Stimulated activated CD4-positive, alpha-beta T cell treated with anti-CD3 and anti-CD28 coated beads, TNF-alpha, amount 100 ng/mL, for 4 hours (primary cell): ENCODE data around the gene EWSR1.
A peak's percentile ranks its signal among the peaks of the same experiment; 100 is the strongest.

Experiments used
- DNase-seq, 3 experiments: peaks; one replicate each; pipeline ENCODE4 v3.0.0-alpha.2; 2020; ENCODE audit warnings: low read depth in 3 of 3

EWSR1 gene

DNA sequence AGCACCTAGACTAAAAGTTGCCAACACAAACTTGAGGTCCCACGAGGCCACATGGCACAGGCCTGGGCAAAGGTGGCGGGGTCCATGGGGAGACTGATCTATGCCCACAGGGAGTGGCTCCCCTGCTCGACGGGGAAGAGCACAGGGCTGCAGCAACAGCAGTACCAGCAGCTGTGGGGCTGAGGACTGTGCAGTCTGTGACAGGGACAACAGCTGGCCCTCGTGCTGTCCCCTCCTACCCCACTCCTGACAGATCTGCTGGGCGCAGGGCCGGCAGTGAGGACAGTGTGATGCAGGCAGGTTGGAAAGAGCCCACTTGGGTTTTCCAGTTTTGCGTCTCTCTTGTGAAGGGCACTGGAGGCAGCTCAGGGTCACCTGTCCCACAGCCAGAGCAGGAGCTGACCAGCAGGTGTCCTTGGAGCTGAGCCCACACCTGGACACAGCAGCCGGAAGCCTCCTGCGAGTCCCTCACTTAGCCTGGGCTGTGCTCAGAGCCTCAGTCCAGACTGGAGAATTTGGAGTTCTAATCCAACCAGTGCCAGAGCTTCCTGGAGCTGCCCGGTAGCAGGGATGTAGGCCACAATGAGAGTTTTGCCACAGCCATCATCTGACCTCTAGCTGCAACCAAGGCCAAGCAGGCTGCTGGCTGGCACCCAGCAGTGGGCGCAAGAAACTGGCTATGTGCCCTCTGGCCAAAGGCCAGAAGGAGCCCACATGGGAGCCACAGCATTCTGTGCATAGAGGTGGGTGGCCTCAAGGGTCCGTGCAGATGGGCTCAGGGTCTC is 34.8 kb downstream of the EWSR1 start:
- no peak for DNase-seq

DNA sequence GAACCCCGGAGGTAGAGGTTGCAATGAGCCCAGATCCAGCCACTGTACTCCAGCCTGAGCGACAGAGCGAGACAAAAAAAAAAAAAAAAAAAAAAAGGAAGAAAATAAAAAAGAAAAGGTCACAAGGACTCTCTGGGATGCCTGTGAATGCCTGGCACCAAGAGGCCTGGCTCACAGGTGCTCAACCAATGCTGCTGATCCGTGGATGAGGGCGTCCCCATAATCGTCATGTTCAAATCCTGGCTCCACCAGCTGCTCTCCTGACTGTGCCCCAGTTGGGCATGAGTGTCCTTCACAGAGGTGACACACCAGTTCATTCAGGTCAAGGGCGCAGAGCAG is 37.7 kb downstream of the EWSR1 start:
- DNase-seq: no peak

DNA sequence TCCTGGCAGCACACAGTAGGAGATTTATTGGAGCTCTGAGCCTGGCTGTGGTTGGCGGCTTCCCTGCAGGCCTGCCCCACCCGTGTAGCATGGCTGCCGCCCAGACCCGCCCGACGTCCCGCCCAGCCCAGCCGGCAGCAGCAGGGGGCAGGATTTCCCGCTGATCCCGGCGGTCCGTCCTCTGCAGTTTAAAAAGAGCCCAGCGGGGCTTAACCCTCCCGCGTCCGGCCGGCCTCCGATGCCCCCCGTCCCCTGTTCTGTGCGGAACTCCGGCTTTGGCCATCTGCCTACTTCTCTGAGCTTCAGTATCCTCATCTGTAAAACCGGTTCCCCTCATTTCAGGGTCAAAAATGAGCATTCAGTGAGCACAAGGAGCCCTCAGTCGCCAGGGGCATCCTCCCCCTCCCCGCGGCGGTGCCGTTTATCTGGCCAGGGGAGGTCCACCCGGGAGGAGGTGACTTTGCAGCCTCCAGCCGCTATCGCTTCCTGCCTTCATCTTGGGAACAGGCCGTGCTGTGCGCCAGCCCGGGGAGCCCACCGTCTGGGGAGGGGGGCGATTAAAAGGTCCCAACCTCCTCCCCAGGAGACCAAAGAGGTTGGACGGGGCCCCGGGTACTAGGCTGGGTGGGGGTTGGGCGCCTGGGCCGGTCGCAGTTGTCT is 38.2 kb downstream of the EWSR1 start, which contains the start of gene GAS2L1:
Gene GAS2L1, plus strand, starts transcription at position 476 of the 660 bp plus-strand sequence. CDS start 1,456 bp downstream, outside the sequence.
- no peak for DNase-seq

DNA sequence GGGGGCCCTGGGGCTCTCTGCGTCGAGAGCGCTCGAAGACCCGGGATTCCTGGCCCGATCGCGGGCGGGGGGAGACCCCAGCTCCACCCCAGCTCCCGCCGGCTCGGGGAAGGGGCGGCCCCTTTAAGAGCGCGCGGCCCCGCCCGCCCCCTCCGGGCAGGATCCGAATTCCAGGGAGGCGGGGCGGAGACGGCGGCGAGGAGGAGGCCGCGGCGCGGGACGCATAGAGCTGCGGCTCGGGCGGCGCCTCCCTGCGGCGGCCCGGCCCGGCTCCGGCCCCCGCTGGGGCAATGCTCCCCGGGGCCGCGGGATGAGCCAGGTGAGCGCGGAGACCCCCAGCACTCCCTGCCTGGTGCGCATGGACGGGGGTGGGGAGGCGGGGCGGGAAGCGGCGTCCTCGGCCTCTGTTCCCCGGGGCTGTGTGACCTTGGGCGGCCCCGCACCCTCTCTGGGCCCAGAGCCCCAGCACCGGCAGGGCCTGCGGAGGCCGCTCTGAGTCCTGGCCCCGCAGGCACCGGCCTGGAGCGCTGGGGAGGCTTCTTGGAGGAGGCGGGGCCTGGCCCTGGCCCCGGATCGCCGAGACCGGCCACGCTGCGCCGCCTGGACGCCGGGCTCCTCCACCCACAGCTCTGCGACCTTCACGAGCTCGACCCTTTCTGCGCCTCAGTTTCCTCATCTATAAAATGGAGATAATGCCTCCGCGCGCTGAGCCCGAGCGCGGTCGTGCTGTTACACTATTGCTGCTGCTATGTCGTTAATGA is 38.9 kb downstream of the EWSR1 start:
- no peak for DNase-seq

DNA sequence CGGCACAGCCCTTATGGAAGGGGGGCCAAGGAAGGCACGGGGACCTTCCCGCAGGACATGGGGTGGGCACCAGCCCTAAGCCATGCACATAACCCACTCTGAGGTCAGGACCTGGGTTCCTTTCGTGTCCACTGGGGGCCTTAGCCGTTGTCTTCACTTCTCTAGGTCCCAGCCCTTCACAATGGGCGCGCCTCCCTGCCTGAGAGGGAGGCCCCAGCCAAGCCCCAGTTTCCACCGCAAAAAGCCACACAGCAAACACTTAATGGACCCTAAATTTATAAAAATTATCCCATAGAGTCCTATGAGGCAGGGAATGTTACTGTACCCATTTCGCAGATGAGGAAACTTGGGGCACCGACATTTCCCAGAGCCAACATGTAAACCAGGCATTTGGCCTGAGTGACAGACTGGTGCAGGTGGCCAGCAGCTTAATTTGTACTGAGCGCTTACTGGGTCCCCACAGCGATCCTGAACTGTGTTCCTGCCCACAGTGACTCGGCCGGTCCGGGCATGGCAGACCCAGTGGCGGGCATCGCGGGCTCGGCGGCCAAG is 39.6 kb downstream of the EWSR1 start:
- DNase-seq: no peak

DNA sequence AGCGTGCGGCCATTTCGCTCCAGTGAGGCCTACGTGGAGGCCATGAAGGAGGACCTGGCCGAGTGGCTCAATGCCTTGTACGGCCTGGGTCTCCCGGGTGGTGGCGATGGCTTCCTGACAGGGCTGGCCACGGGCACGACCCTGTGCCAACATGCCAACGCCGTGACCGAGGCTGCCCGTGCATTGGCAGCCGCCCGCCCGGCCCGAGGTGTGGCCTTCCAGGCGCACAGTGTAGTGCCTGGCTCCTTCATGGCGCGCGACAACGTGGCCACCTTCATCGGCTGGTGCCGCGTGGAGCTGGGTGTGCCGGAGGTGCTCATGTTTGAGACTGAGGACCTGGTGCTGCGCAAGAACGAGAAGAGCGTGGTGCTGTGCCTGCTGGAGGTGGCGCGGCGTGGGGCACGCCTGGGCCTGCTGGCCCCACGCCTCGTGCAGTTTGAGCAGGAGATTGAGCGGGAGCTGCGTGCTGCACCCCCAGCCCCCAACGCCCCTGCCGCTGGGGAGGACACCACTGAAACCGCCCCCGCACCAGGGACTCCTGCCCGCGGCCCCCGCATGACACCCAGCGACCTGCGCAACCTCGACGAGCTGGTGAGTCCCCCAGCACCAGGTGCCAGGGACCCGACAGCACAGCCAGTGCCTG is 40.2 kb downstream of the EWSR1 start:
- no peak for DNase-seq

DNA sequence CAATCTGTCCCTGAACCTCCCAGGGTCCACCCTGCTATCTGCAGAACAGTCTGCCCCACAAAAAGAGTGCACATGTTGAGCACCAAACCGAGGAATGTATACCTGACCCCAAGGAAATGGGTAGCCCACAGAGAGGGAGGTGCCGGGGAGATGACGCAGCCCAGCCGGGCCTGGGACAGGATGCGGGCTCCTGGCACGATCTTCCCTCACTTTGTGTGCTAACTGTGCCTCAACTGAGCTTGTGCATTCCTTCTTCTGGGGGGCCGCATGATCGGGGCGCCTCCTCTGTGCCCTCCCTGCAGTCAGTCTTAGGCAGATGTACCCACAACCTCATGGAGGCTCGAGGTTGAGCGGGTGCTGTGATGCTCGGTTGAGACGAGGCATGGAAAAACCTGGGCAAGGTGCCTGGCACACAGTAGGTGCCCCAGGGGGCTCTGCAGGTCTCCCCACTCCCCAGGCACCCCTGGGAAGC is 40.8 kb downstream of the EWSR1 start:
- no peak for DNase-seq

DNA sequence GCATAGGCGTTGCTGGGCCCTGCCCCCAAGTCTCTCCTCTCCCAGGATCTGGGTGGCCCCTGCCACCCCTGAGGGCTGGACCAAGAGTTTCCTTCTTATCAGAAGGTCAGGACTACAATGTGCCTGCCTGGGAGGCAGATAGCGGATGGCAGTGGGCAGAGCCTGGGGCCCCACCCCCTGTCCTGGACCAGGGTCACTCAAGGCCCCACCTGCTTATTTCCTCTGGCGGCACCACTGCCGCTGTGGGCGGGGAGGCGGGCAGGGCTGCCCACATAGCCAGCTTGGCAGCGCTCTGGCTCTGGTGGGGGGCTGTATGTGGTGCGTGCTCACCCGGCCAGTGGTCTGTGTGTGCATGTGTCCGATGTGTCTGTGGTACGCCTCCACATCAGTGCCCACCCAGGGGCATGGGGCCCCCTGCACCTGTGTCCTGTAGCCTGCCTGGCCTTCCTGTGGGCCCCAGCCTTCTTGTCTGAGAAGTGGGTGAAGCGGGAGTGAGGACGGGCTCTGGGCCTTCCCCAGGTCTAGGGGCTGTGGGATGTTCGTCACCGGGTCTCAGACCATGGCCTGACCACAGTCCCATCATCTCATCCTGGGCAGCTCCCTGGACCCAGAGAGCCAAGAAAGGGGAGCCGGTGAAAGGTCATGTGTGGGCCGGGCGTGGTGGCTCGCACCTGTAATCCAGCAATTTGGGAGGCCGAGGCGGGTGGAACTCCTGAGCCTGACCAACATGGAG is 41.4 kb downstream of the EWSR1 start:
- DNase-seq: no peak

DNA sequence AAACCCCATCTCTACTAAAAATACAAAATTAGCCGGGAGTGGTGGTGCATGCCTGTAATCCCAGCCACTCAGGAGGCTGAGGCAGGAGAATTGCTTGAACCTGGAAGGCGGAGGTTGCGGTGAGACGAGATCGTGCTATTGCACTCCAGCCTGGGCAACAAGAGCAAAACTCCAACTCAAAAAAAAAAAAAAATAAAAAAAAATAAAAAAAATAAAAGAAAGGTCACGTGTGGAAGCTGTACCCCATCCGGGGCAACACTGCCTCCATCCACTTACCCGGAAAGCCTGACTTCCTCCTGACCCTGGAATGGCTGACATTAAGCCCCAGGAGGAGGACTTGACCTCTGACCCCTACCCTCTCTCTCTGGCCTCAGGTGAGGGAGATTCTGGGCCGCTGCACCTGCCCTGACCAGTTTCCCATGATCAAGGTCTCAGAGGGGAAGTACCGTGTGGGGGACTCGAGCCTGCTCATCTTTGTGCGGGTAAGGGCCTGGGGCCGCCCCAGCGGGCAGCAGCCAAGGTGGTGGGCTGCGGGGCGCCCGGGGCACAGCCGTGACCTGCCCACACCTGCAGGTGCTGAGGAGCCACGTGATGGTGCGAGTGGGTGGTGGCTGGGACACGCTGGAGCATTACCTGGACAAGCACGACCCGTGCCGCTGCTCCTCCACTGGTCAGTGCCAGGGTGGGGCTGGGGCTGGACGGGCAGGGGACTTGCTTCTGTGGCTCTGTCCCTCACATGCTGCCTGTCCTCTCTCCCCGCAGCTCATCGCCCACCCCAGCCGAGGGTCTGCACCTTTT is 42.2 kb downstream of the EWSR1 start:
- no peak for DNase-seq

DNA sequence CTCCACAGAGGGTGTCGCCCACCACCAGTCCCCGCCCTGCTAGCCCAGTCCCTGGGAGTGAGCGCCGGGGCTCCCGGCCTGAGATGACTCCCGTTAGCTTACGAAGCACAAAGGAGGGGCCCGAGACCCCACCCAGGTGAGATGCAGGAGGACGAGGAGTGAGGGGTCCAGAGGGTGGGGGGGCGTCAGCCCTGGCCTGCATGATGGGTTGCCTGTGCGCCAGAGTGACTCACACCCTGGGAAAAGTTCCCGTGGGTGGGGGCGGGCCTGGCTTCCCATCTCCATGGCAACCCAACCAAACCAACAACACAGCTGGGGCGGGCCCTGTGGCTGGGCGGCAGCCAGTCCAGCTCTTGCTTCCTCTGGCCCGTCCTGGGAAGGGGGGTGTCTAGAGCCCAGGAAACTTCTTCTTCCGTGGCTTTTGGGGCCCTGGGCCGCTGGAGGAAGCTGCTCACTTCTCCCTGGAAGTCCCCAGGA is 42.8 kb downstream of the EWSR1 start:
- peak in 2 of 3 experiments; percentile 46 to 48 for DNase-seq

DNA sequence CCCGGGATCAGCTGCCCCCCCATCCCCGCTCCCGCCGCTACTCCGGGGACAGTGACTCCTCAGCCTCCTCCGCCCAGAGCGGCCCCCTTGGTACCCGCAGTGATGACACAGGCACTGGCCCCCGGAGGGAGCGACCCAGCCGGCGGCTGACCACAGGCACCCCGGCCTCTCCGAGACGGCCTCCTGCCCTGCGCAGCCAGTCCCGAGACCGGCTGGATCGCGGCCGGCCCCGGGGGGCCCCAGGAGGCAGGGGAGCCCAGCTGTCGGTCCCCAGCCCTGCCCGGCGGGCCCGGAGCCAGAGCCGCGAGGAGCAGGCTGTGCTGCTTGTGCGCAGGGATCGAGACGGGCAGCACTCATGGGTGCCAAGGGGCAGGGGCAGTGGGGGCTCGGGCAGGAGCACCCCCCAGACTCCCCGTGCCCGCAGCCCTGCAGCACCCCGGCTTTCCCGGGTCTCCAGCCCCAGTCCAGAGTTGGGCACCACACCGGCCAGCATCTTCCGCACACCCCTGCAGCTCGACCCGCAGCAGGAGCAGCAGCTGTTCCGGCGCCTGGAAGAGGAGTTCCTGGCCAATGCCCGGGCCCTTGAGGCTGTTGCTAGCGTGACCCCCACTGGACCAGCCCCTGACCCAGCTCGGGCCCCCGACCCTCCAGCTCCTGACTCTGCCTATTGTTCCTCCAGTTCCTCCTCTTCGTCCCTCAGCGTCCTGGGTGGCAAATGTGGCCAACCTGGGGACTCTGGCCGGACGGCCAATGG is 43.6 kb downstream of the EWSR1 start:
- no peak for DNase-seq

DNA sequence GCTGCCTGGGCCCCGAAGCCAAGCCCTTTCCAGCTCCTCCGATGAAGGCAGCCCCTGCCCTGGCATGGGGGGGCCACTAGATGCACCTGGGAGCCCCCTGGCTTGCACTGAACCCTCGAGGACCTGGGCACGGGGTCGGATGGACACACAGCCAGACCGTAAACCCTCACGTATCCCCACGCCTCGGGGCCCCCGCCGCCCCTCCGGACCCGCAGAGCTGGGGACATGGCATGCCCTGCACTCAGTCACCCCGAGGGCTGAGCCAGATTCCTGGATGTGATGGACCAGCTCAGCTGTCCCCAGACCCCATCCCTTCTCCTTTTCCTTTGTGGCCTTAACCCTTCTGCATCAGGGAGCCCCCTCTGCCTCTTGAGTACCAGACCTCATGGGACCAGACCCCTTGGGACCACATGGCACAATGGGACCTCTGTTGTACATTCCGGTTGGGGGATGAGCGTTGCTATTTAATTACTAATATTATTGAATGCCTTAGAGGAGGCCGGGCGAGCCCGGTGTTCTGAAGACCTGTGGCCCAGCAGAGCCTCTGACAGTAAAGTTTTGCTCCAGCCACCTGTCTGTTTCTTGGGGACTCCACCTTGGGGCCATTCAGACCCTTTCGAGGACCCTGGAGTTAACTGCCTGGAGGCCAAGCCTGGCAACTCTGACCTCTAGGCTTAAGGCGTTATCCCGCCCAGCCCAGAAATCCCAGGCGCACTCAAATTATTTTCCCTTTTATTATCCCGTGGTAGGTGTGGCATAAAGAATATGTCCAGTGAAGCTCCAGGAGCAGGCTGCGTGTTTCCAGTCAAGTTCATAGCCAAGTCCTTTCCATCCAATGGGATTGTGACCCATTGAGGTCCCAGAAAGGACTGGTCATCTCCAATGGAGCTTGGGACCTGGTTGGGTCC is 44.4 kb downstream of the EWSR1 start:
- DNase-seq: no peak

DNA sequence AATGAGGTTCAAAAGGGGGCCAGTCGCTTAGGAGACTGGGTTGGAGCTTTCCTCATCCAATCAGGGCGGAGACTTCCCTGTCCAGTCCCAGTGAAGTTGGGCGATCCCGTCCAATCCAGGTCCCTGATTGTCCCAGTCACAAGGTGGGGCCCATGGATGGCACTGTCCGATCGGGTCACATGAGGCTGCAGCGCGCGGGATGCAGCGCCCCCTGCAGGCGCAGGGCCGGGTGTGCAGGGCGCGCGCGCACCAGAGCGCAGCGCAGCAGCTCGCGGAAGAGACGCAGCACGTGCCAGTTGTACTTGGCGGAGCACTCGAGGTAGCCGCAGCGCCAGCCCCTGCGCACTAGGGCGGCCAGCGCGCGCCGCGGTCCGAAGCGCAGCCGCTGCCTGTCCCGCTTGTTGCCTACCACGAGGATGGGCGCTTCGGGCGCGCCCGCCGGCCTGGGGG is 45.1 kb downstream of the EWSR1 start:
- no peak for DNase-seq

DNA sequence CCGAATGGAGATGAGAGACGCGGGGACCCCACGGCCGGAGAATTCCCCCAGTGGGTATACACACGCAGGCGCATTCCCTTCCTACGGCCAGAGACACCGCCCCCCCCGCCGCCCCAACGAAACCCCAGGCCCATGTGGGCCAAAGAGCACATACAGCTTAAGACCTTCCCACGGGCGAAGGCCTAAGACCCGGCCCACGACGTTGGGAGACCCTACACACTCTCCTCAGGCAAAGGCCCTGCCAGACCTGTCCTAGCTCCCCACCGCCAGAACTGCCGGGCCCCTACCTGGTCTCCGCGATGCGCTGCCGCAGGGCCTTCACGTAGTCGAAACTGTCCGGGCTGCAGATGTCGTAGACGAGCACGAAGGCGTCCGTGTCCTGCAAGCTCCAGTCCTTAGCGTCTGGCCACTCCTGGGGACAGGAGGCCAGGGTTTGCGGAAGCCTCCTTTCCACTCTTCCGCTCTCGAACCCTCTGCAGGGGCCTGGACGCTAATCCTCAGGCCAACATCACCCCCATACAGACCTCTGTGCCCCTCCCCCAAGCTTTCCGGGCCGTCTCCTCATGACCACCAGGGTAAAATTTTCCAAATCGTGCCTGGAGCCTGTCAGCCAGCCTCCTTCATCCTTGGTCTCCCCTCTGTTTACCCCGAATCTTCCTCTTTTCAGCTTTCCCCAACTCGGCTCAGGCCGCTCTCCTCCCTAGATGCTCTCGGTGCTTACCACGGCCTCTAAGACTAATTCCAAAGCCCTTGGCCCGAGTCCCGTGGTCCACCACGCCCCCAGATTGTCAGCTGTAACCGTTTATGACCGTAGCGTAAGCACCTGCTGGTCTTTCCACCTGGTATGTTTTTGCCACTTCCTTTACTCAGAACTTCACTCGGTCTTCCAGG is 45.8 kb downstream of the EWSR1 start:
- no peak for DNase-seq

DNA sequence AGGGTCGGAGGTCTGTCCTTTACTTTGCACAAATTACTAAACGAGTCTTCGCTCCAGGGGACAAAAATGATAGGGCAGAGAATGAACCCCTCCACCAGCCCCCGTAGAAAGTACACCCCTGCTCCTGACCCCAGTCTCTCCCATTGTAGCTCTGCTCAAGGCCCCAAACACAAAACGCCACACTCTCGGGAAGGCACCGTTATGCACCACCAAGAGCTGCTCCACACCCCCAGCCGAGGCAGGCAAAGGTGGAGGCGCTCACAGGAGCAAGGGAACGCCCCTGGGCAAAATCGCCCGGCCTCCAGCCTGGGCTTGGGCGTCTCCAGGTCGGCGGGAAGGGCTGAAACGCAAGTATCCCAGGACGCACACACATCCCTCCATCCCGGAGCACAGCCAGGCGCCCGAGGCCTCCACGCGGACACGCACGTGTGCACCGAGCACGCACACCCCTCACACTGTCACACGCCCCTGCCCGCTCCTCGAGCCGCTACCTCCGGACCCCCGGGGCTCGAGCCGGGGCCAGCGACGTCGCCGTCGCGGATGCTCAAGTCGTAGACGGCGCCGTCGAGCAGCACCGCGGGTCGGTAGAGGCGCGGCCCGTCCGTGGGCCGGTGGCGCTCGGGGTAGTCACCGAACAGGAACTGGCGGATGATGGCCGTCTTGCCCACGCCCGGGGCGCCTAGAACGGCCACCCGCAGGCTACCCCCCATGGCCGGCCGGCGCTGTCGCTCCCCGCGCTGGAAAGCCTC is 46.6 kb downstream of the EWSR1 start:
- no peak for DNase-seq
